GM23338 (cell line): ENCODE measurements around the gene TRIM37.

Experiments
- CREB1 ChIP-seq: fragments of 250-450 bp; sonication (Bioruptor Pico); IDR thresholded peaks from 2 replicates; pipeline ENCODE4 v1.5.0; 2020; ENCODE audit warnings: low read depth, mild to moderate bottlenecking, moderate library complexity
- EZH2 ChIP-seq: fragments of 200-600 bp; sonication (generic); IDR thresholded peaks from one replicate; pipeline ENCODE4 v1.8.0; 2017; ENCODE audit warnings: antibody characterized with exemption, mild to moderate bottlenecking, low read depth; ENCODE audit not compliant: unreplicated experiment
- JUNB ChIP-seq: IDR thresholded peaks from one replicate; pipeline ENCODE4 v1.6.1; 2016; ENCODE audit warnings: antibody characterized with exemption; ENCODE audit not compliant: unreplicated experiment
- NANOG ChIP-seq: IDR thresholded peaks from 2 replicates; pipeline ENCODE4 v1.6.1; 2016; ENCODE audit warnings: antibody characterized with exemption, borderline replicate concordance
- POLR2AphosphoS5 ChIP-seq: IDR thresholded peaks from 2 replicates; pipeline ENCODE4 v1.6.1; 2016; ENCODE audit warnings: antibody characterized with exemption, low read depth
- ZNF114 ChIP-seq: fragments of 250-450 bp; sonication (Bioruptor Pico); IDR thresholded peaks from 2 replicates; pipeline ENCODE4 v1.5.0; 2020; ENCODE audit warnings: mild to moderate bottlenecking, moderate library complexity
- TF ChIP-seq, protein P1 (sequence below), 2 experiments: fragments of 200-600 bp in 1 of 2; sonication (generic) in 1 of 2; conservative IDR thresholded peaks; 2 replicates each; pipeline versions ENCODE4 v1.5.1 to v1.6.1; 2016 to 2017; ENCODE audit warnings: antibody characterized with exemption in 2 of 2, low read depth in 2 of 2, mild to moderate bottlenecking in 2 of 2, moderate library complexity in 1 of 2
- TF ChIP-seq, protein P2 (sequence below): IDR thresholded peaks from one replicate; pipeline ENCODE4 v1.6.1; 2018; ENCODE audit warnings: antibody characterized with exemption; ENCODE audit not compliant: unreplicated experiment

DNA sequence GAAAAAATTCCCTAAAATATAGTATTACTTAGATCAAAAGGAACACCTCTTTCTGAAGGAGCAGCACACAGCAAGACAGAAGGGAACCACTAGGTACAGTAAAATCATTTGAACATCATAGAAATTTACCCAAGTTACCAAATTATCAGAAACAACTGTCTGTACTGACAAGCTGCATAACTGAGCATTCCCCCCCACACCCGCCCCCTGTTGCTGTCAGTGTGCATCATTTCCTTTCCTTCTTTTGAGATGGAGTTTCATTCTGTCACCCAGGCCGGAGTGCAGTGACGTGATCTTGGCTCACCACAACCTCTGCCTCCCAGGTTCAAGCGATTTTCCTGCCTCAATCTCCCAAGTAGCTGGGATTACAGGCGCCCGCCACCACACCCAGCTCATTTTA is 120.7 kb downstream of the TRIM37 start:
- TF ChIP-seq, protein P1, sequence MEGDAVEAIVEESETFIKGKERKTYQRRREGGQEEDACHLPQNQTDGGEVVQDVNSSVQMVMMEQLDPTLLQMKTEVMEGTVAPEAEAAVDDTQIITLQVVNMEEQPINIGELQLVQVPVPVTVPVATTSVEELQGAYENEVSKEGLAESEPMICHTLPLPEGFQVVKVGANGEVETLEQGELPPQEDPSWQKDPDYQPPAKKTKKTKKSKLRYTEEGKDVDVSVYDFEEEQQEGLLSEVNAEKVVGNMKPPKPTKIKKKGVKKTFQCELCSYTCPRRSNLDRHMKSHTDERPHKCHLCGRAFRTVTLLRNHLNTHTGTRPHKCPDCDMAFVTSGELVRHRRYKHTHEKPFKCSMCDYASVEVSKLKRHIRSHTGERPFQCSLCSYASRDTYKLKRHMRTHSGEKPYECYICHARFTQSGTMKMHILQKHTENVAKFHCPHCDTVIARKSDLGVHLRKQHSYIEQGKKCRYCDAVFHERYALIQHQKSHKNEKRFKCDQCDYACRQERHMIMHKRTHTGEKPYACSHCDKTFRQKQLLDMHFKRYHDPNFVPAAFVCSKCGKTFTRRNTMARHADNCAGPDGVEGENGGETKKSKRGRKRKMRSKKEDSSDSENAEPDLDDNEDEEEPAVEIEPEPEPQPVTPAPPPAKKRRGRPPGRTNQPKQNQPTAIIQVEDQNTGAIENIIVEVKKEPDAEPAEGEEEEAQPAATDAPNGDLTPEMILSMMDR (conservative IDR thresholded peaks at IDR 0.05; ENCODE audit: low read depth in 2 of 2), result no peak
- TF ChIP-seq ZNF114 (CRISPR knock-in tag), result no peak
- TF ChIP-seq POLR2AphosphoS5, result no peak
- no peak for TF ChIP-seq CREB1 (CRISPR knock-in tag)
- no peak for TF ChIP-seq EZH2
- TF ChIP-seq JUNB, result no peak
- TF ChIP-seq, protein P2, sequence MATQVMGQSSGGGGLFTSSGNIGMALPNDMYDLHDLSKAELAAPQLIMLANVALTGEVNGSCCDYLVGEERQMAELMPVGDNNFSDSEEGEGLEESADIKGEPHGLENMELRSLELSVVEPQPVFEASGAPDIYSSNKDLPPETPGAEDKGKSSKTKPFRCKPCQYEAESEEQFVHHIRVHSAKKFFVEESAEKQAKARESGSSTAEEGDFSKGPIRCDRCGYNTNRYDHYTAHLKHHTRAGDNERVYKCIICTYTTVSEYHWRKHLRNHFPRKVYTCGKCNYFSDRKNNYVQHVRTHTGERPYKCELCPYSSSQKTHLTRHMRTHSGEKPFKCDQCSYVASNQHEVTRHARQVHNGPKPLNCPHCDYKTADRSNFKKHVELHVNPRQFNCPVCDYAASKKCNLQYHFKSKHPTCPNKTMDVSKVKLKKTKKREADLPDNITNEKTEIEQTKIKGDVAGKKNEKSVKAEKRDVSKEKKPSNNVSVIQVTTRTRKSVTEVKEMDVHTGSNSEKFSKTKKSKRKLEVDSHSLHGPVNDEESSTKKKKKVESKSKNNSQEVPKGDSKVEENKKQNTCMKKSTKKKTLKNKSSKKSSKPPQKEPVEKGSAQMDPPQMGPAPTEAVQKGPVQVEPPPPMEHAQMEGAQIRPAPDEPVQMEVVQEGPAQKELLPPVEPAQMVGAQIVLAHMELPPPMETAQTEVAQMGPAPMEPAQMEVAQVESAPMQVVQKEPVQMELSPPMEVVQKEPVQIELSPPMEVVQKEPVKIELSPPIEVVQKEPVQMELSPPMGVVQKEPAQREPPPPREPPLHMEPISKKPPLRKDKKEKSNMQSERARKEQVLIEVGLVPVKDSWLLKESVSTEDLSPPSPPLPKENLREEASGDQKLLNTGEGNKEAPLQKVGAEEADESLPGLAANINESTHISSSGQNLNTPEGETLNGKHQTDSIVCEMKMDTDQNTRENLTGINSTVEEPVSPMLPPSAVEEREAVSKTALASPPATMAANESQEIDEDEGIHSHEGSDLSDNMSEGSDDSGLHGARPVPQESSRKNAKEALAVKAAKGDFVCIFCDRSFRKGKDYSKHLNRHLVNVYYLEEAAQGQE, result no peak
- TF ChIP-seq NANOG, result no peak
